HUES6 (cell line): Measurements from ENCODE around the gene CCNK.

Source experiments
- H3K27ac ChIP-seq: 2 replicates; pipeline ENCODE4 v1.7.0; 2013; ENCODE audit warnings: low read depth, mild to moderate bottlenecking, low read length, inconsistent platforms
- H3K27me3 ChIP-seq: 2 replicates; pipeline ENCODE4 v1.6.1; 2013; ENCODE audit warnings: low read length; ENCODE audit not compliant: control insufficient read depth, insufficient read depth
- H3K36me3 ChIP-seq: 2 replicates; pipeline ENCODE4 v1.6.1; 2013; ENCODE audit warnings: low read length; ENCODE audit not compliant: control insufficient read depth, insufficient read depth
- H3K4me1 ChIP-seq: 2 replicates; pipeline ENCODE4 v1.6.1; 2013; ENCODE audit warnings: low read length; ENCODE audit not compliant: control insufficient read depth, insufficient read depth
- H3K4me3 ChIP-seq: 2 replicates; pipeline ENCODE4 v1.5.1; 2013; ENCODE audit warnings: low read depth, low read length
- H3K9ac ChIP-seq: one replicate; pipeline ENCODE4 v1.6.1; 2013; ENCODE audit warnings: mild to moderate bottlenecking, low read length
- H3K9me3 ChIP-seq: 2 replicates; pipeline ENCODE4 v1.6.1; 2013; ENCODE audit warnings: low read depth, low read length; ENCODE audit not compliant: control insufficient read depth, insufficient read depth

CCNK gene

DNA sequence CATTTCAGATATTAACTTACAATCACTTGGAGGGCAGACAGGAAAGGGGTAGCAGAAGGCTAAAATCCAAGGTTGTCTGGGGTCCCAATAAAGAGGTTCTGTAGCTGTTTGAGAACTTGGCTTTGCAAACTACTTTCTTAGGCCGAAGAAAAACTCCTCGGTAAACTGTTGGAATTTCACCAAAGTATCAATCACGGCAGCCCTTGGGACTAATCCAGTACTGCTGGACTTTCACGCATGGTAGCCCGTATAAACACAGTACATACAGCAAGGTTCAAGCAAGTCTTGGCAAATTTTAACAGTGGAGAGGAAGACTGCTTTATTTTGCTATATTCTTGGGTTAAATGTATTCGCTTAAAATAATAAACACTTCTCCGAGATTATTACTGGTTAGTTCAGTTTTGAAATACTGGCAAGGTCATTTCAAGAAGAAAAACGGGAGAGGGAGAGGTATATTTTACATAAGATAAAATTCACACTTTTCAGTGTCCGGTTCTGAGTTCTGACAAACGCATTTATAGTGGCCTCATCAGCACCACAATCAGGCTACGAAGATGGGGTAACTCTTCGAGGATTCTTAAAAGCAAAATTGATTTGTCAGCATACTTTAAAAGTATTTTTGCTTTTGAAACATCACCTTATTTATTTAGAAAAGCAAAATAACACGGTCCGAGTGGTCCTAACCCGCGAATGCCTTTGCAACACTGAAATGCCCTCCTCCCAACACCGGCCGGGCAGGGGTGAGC, 1.9 kb upstream of the CCNK start:
- Histone ChIP-seq H3K27me3 (no peaks in the 10 kb centered on the region), H3K4me3 (peak overlapping the region; percentile 83), H3K27ac (no peak overlapping the region), H3K4me1 (peaks cover 26% of the 10 kb centered on the region), H3K36me3 (no peaks in the 10 kb centered on the region), H3K9ac (peak overlapping the region; percentile 71), H3K9me3 (no peaks in the 10 kb centered on the region)

DNA sequence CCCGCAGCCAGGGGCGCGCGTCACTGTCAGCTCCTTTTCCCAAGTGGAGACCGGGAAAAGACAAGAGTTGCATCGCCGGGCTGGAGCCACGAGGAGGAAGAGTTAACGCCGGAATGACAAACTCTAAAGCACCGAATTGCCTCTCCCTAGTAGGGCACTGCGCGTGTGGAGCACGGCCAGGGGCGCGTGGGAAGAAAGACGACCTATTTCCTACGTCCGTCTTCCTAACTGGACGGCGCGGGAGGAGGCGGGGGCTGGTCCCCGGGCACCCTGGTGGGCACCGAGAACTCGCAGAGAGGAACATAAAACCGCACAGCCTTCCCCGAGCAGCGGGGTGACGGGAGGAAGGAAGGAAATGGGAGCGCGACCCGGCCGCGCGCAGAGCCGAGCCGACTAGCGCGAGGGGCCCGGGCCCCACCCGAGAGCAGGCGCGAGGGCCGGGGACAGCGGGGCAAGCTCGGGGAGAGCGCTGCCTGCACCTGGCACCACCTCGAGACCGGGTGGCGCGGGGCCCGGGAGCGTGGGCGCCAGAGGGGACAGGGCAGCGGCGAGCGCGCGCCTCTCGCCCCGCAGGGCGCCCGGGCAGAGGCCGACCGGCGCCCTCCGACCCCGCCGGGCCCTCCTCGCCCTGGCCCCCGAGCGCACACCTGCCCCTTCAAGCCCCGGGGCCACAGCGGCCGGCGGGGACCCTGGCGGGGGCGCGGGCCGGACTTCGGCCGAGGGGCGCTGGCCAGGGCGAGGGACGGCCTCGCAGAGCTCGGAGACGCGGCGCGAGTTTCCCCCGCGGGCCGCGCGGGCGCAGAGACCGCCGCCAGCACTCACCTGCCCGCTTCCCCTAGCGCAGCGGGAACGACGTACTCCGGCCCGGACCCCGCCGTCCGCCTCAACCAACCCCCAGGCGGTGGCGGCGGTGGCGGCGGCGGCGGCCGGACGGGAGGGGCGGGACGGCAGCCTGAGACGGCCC, 1.0 kb upstream of the CCNK start, which contains the start of gene SETD3:
SETD3 (minus strand) TSS at position 954 of the 964 bp plus-strand sequence. CDS start 15,054 bp downstream, outside the sequence.
- Histone ChIP-seq H3K27me3 (no peaks in the 10 kb centered on the region), H3K36me3 (no peaks in the 10 kb centered on the region), H3K4me1 (peaks cover 23% of the 10 kb centered on the region), H3K27ac (peak within 1 kb of the TSS; percentile 86; the same call in 1 of the 2 replicates), H3K9ac (peak within 1 kb of the TSS; percentile 91), H3K4me3 (peak within 1 kb of the TSS; percentile 98), H3K9me3 (no peaks in the 10 kb centered on the region)

DNA sequence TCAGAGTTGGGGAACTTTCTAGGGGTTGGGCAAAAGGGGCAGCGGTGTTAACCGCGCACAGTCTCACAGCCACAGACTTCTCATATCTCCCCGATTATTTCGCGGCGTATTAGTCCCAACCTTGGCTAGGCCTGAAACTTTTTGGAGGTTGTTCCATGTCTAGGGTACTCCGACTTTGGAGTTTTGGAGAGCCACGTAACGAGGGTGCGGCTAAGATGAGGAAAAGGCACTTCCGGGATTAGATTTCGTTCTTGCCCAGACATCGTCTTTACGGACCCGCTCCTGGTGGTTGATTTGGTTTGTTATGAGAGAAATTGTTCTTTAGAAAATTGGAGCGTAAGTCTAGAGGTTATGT, 513 bp downstream of the CCNK start:
- Histone ChIP-seq H3K27me3 (no peaks in the 10 kb centered on the region), H3K4me1 (peaks cover 15% of the 10 kb centered on the region)

DNA sequence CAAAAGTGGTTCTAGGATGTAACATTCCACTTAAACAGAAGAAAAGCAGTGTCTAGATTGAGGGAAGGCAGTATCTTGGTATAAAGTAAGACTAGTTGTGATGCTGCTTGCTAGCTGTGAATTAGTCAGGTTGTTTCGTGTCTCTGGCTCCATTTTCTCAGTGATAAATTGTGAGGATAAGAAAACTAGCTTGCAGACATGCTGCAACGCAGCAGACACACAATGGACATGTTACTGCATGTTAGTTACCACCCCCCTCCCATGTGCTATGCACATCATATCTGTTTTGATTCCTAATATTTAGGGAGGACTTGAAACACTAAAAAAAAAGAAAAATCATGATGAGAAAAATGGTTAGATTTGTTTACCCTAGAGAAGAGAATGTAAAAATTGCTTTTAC, 2.9 kb downstream of the CCNK start:
- no peak overlapping the region for H3K4me3 ChIP-seq
- peaks cover 10% of the 10 kb centered on the region for H3K4me1 ChIP-seq
- no peak overlapping the region for H3K9ac ChIP-seq

More for the DNA sequence above, 513 bp downstream of the CCNK start:
- Histone ChIP-seq H3K4me3 (peak overlapping the region; percentile 98), H3K9me3 (no peaks in the 10 kb centered on the region), H3K36me3 (no peaks in the 10 kb centered on the region), H3K27ac (peak overlapping the region; percentile 86; the same call in 1 of the 2 replicates), H3K9ac (peak overlapping the region; percentile 91)

DNA sequence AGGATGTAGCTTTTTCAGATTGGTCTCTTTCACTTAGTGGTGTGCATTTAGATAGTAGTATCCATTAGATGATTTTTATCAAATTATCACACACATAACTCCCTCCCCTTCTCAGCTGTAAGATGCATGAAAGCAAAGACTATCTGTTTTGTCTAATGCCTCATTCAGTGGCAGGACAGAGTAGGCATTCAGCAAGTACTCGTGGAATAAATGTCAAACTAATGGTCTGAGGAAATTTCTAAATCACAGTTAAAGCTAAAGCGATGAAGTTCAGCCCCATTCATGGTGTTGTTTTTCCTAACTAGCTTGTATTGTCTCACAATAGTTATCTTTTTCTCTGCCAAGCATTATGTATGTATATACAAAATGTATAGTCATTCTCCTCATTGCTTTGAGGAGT, 16.1 kb downstream of the CCNK start:
- H3K27ac ChIP-seq: no peak overlapping the region
- H3K9ac ChIP-seq: no peak overlapping the region
- no peak overlapping the region for H3K4me3 ChIP-seq
- H3K27me3 ChIP-seq: no peaks in the 10 kb centered on the region
- H3K4me1 ChIP-seq: peaks cover 3% of the 10 kb centered on the region
- no peaks in the 10 kb centered on the region for H3K9me3 ChIP-seq
- peaks cover 82% of the 10 kb centered on the region for H3K36me3 ChIP-seq

More for the DNA sequence above, 2.9 kb downstream of the CCNK start:
- Histone ChIP-seq H3K27ac (no peak overlapping the region), H3K27me3 (no peaks in the 10 kb centered on the region), H3K36me3 (no peaks in the 10 kb centered on the region), H3K9me3 (no peaks in the 10 kb centered on the region)

DNA sequence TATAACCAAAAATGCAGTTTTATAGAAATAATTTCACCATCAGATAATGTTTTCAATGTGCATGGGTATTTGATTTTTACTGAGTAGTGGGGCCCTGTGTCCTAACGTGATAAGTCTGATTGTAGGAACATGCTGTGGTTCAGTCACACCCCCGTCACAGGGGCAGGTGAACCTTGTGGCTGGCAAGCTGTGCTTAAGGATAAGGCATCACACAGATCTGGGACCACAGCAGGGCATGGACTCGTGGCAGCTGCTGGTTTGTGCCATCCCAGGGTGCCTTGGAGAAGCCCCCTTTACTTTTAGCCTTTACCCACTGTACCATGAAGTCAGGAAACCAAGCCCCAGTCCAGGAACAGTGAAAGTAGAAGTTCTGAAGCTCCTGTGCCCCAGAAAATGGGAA, 16.7 kb downstream of the CCNK start:
- no peak overlapping the region for H3K9ac ChIP-seq
- H3K27ac ChIP-seq: no peak overlapping the region
- no peak overlapping the region for H3K4me3 ChIP-seq
- peaks cover 82% of the 10 kb centered on the region for H3K36me3 ChIP-seq
- peaks cover 8% of the 10 kb centered on the region for H3K4me1 ChIP-seq
- no peaks in the 10 kb centered on the region for H3K9me3 ChIP-seq
- no peaks in the 10 kb centered on the region for H3K27me3 ChIP-seq

DNA sequence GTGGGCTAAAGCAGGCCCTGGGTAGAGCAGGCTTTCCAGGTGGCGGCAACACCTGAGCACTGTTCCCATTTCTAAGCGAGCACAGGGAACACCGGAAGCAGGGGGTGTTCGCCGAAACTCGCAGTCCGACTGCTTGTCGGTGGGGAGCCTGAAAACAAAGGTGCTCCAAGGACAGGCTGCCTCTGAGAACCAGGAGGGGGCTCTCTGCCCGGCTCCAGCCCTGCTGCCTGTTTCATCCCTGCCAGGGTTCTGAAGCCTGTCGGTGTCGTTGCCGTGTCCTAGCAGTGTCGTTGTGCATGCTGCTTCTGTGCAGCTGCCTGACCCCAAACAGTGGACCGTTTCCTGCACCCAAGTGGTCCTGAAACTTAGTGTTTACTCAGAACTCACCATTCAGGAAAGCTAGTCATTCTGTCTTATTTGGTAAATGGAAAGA, 21.8 kb downstream of the CCNK start:
- Histone ChIP-seq H3K36me3 (peaks cover 87% of the 10 kb centered on the region), H3K9ac (peak overlapping the region; percentile 16), H3K27ac (0 out of 2 replicates have a peak overlapping the region, but pooled peaks have one; percentile 43), H3K4me1 (peaks cover 21% of the 10 kb centered on the region), H3K27me3 (no peaks in the 10 kb centered on the region), H3K4me3 (no peak overlapping the region), H3K9me3 (no peaks in the 10 kb centered on the region)

DNA sequence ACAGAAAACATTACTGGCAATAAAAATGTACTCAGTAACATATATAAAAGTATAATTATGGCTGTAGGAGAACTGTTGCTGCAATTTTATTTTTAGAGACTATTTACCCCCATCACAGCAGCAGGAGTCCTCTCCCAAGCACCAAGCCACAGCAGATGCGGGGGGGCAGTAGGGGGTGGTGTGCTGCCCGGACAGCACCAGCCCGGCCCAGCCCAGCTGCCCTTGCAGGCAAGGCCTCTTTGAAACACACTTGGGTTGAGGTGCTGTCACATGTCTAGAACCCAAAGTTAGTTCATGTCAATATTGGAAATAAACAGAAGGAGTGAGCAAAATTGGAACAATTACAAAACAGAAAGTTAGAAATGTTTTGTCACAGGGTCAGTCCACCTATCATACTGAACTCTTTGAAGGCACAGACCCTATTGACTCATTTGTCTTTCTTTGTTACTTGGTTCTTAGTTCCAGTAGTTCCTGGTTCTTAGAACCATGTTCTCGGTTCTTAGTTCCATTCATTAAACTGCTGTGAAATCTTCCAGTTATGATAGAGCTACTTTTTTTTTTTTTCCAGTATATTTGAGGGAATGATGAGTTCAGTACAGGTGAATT, 22.7 kb downstream of the CCNK start:
- peaks cover 90% of the 10 kb centered on the region for H3K36me3 ChIP-seq
- H3K4me1 ChIP-seq: peaks cover 21% of the 10 kb centered on the region
- no peak overlapping the region for H3K4me3 ChIP-seq
- H3K27me3 ChIP-seq: no peaks in the 10 kb centered on the region
- 0 out of 2 replicates have a peak overlapping the region, but pooled peaks have one; percentile 43 for H3K27ac ChIP-seq
- H3K9ac ChIP-seq: no peak overlapping the region
- no peaks in the 10 kb centered on the region for H3K9me3 ChIP-seq

DNA sequence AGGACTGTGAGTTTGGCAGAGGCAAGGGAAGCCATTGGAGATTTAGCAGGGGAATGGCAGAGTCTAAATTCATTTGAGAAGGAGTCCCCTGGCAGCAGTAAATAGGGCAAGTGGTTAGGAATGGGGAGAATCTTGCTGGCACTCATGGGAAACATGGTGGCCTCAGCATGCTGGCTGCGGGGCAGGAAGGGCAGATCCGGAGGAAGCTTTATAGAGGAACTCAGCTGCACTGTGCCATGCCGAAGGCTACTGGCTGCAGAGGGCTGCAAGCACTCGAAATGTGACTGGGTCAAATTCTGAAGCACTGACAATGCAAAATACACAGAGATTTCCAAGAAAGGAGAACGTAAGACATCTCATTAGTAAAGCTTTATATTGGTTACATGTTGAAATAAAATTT, 23.9 kb downstream of the CCNK start:
- H3K9me3 ChIP-seq: no peaks in the 10 kb centered on the region
- H3K4me1 ChIP-seq: peaks cover 21% of the 10 kb centered on the region
- H3K9ac ChIP-seq: no peak overlapping the region
- no peak overlapping the region for H3K4me3 ChIP-seq
- no peak overlapping the region for H3K27ac ChIP-seq
- peaks cover 97% of the 10 kb centered on the region for H3K36me3 ChIP-seq
- no peaks in the 10 kb centered on the region for H3K27me3 ChIP-seq

DNA sequence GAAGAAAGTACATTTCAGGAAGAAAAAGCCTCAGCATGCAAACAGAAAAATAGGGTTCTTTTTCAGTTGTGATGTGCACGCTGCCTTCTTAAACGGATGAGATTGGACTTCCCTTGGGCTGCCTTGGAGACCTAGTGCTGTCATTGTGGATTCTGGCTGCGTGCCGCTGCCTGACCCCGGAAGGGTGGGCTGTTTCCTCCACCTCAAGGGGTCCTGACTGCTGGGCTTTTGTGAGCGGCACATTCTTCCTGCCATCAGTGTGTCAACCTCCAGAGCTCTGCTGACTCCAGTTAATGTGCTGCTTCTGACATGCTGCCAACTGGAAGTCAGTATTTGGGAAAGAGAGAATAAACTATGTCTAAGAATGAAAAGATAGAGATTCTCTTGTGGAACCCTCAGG, 25.1 kb downstream of the CCNK start:
- Histone ChIP-seq H3K36me3 (peaks cover 86% of the 10 kb centered on the region), H3K4me3 (no peak overlapping the region), H3K9ac (no peak overlapping the region), H3K4me1 (peaks cover 24% of the 10 kb centered on the region), H3K27me3 (no peaks in the 10 kb centered on the region), H3K9me3 (no peaks in the 10 kb centered on the region), H3K27ac (no peak overlapping the region)
